ENCODE measurements around the gene TGM1.
"Not testable (repeated sequence)": the region's sequence is repeated elsewhere in the genome, so short reads cannot be mapped to it uniquely, and the experiment has no call there.

Gene TGM1

GRCh38 chr14:24252289-24253124, 10.5 kb downstream of the TGM1 start:
- DNase-seq = no peak

DNA sequence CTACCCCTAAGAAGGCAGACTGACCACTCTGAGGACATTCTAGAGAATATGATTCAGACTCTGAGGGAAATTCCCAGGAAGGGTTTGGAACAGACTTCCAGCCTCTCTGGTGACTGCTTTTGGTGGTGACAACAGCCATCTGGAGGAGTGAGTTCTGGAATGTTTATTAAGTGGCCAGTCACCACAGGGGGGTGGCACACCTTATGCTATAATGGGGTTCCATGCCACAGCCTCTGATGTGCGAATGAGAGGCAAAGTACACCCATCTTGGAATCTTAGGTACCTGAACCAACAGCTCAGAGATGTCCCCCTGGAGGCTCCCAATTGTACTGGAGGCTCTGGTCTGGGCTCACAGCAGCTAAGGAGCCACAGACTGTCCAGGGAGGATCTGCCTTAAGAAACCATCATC, 11.1 kb downstream of the TGM1 start:
- DNase-seq = no peak

GRCh38 chr14:24250354-24250753, 12.6 kb downstream of the TGM1 start:
- DNase-seq = no peak

DNA sequence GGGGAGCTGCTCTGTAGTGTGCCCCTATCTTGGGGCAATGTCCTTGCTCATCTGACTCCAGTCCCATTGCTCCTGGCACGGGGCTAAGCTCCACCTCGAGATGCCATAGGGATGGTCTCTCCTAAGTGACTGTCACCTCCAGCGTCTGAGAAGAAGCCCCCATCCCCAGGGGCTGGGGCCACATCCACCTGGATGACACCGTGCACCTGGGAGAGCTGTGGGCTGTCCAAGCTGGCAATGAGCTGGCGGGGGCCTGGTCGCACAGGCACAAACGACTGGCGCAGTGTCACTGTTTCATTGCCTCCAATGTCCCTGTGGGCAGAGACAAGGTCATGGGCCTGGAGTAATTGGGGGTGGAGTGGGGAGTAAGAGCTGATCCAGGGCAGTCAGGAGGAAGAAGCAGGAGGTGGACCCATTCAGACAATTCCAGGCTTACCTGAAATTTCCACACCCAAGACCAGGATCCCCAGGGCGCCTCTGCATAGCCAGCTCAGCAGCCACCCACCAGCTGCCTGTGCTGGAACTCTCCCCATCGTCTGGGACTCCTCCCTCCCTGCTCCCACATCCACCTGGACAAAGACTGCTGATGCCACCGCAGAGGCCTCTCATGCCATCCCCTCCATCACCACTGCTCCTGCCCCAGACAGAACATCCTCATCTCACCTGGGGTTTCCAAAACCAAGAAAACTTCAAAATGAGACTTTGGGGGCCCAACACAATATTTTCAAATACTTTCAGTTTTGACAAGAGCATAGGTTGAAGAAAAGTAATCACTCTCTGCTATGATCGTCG, 13.6 kb downstream of the TGM1 start:
- no peak for DNase-seq

GRCh38 chr14:24247422-24247821, 15.6 kb downstream of the TGM1 start:
- no peak for DNase-seq

DNA sequence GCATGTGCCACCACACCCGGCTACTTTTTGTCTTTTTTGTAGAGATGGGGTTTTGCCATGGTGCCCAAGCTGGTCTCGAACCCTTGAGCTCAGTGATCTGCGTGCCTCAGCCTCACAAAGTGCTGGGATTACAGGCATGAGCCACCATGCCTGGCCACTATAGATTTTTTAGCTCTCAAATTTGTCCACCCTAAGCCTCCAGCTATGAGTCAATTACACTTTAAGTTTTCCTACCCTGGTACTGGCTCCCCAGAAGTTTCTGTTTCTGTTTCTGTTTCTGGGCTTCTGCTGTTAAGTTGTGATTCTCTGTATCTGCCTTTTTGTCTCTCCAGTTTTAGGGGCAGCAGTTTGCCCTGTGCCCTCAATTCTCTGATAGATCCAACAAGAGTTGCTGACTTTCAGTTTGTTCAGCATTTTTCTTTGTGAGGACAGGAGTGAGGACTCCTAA, 16.2 kb downstream of the TGM1 start:
- DNase-seq = no peak

GRCh38 chr14:24245350-24245749, 17.6 kb downstream of the TGM1 start:
- not testable (repeated sequence) for DNase-seq

DNA sequence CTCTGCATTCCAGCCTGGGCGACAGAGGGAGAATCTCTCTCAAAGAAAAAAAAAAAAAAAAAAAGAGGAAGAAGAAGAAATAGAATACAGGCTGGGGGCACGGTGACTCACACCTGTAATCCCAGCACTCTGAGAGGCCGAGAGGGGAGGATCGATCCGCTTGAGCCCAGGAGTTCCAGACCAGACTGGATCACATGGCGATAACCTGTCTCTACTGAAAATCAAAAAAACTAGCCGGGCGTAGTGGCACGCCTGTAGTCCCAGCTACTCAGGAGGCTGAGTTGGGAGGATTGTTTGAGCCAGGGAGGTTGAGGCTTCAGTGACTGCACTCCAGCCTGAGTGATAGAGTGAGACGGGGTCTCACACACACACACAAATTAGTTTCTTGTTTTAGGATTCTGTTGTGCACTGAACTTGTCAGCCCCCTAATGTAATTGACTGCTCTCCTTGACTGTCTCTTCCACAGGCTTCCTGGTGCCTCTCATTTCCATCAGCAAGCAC, 19.6 kb downstream of the TGM1 start:
- peak; percentile 60 for DNase-seq

GRCh38 chr14:24241829-24242443, 21.0 kb downstream of the TGM1 start:
- peak; percentile 75 for DNase-seq

GRCh38 chr14:24240110-24240918, 22.7 kb downstream of the TGM1 start:
- no peak for DNase-seq

DNA sequence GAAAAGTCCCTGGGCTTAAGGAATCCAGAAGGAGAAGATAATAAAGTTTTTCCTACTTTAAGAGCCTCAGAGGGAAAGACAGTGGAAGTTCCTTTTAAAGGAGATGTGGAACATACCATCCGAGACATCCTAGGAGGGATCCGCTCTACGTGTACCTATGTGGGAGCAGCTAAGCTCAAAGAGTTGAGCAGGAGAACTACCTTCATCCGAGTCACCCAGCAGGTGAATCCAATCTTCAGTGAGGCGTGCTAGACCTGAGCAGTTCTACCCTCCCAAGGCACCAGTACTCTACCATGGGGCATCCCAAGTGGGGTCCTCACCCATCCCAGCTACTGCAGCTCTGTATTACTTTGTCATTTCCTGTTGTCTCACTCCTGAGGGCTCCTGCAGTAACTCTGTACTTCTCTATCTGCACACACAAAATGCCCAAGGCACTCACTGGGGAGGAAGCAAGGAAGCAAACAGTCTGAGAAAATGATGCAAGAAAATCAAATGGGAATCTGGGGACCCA, 24.4 kb downstream of the TGM1 start:
- no peak for DNase-seq

DNA sequence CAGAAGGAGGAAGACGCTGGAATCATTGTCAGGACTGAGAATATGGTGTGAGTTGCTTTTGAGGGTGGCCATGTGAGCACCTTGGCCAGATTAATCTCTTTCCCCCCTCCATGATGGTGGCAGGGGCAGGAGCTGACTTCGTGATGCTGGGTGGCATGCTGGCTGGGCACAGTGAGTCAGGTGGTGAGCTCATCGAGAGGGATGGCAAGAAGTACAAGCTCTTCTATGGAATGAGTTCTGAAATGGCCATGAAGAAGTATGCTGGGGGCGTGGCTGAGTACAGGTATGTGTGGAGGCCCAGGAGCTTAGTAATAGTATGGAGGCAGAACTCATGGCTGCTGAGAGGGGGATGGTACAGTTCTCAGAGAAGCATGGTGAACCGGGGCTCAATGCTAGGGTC, 24.9 kb downstream of the TGM1 start:
- DNase-seq = no peak

DNA sequence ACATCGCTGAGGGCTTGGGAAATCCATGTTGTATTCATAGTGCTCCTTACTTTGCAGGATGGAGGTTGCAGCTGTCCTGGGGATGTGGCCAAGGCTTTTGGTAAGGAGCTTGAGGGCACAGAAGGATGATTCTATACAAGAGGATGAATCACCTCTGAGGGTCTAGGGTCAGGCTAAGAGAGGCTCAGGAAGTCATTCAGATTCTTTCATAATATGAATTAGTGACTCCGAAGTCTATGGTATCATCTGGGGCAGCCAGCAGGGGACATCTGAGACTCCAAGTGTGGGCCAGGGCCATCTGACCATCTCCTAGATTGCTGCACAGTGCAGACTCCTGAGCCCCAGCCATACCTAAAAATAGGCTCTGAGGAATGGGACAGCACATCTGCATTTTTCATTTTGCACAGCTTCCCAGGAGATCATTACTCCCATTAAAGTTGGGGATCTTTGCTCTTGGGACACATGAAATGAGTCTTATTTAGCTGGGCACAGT, 25.5 kb downstream of the TGM1 start:
- DNase-seq = no peak

DNA sequence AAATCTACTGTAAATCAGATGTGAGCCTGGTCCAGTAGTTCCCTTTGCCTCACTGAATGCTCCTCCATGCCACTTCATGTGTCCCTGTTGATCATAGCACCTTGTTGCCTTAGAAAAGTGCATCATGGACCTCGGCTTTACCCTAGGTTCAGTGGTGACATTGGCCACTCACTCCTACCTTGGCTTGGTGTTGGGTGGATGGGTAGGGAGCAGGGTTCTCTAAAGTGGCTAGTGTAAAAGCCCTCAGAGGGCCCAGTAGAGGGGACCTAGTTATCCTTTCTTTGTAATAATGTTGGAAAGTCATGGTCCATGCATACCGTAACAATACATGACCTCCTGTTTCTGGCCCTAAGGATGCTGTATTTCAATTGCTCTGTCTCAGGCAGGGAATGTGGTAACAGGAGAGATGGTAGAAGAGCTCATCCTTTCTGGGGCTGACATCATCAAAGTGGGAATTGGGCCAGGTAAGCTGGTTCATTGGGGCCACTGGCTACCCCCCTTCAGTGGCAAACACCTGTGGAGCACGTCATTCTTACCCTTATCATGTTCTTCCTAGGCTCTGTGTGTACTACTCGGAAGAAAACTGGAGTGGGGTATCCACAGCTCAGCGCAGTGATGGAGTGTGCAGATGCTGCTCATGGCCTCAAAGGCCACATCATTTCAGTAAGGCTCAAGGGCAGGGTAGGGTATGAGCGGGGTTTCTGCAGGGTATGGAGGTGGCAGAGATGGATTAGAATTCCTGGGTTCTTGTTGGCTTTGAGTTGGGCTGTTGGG, 26.1 kb downstream of the TGM1 start:
- DNase-seq = no peak

- DNase-seq = no peak
Observed at GRCh38 chr14:24235804-24236688, 26.9 kb downstream of the TGM1 start.

DNA sequence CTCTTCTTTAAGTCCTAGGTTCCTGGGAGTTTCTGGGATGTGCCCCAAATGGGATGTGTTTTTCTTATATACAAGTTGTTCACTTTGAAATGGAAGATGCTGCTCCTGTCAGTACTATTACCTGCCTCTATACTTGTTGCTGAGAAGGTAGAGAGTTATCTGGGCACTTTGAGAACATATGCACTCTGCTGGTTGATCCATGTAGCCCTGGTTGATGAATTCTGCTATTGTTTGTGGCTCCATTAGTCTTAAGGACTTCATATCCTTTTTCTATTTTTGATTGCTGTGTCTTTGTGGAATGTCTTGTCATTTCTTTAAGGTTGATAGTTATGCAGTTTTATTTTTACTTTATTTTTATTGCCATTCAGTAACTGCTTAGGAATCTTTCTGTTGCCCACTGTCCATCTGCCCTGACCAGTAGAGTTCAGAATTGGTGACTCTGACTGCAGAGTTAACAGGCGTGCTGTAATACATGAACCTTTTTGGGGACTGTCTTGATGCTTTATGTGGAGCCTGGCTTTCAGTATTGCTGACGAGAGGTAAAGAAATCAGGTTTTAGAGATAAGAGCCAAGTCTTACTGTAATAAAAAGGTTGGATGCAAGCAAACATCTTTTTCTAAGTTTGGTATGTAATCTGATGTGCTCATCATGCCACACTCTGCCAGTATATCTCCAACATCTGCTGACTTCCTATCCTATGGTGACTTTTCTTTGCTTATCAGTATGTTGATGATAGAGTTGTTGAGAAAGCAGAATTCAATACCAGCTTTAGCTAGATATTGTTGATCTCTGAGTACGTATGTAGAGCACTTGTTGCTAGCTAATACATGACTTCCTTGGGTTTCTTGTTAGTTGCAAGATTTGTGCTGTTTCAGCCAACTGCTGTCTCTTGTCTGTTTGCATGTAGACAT, 28.6 kb downstream of the TGM1 start:
- DNase-seq = no peak

- DNase-seq = no peak
Observed at GRCh38 chr14:24233538-24233866, 29.5 kb downstream of the TGM1 start.

DNA sequence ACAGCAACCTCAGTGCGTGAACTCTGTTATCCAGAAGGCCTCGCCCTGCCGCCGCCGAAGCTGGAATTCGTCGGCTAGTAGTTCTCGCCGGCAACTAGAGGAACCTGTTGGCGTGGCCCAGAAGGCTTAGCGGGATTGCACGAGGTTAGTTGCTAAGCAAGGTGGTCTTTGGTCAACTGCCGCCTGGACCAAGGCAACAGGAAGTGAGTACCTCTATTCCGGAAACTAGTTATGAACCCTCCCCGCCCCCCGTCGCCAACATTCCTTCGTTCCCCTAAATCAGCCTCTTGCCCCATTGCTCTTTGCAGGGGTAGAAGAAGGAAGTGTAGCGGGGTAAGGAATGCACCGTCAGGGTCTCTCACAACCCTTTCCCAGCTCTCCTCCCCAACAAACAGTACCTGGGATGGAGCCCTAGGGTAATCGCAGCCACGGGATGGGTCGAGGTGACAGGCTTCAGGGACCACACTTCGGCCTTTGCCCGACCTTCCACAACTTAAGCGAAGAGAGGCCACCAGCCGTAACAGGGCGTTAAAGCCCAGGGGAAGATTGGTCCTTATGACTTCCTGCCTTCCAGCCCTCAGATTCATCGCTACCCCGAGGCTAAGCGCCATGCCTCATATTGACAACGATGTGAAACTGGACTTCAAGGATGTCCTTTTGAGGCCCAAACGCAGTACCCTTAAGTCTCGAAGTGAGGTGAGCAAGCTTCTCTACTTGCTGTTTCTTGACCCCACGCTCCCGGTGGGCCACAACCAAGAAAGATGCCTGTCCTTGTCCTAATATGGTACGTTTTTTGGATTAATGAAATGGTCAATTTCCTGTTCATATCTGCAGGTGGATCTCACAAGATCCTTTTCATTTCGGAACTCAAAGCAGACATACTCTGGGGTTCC, 30.1 kb downstream of the TGM1 start, which contains the start of gene GMPR2:
TSS of gene GMPR2 (plus strand) at position 285 of the 893 bp plus-strand sequence. CDS start at position 610, 325 bp downstream.
- no peak for DNase-seq

Data from GF-D8 (cell line).